Tibial nerve (tissue), 3 donors: Measurements from ENCODE around the gene CLEC10A.

Experiments
- CTCF ChIP-seq, 5 experiments: fragments of 200-600 bp in 3 of 5; fragments of 450-650 bp in 2 of 5; sonication (generic) in 3 of 5; IDR thresholded peaks; one replicate each; pipeline ENCODE4 v1.5.1; 2016 to 2019; ENCODE audit warnings: antibody characterized with exemption in 5 of 5, mild to moderate bottlenecking in 3 of 5, moderate library complexity in 2 of 5
- POLR2A ChIP-seq, 2 donors: fragments of 450-650 bp; IDR thresholded peaks; one replicate each; pipeline ENCODE4 v1.6.1; 2017; ENCODE audit warnings: antibody characterized with exemption in 2 of 2, mild to moderate bottlenecking in 2 of 2, moderate library complexity in 2 of 2

- TF ChIP-seq CTCF (IDR thresholded peaks at IDR 0.05) = no peak
- TF ChIP-seq POLR2A (IDR thresholded peaks at IDR 0.05) = no peak
Measured at GRCh38 chr17:7043497-7044198, 36.4 kb downstream of the CLEC10A start, which contains the start of gene SLC16A11.
